H1 (cell line): ENCODE results near the gene PLD2. TPM values are rescaled to one million over a fixed set of nuclear protein-coding genes. Genes with fewer than 3 reads are reported as not detected.

ENCODE experiments used
- CHD7 ChIP-seq: fragments of 300-600 bp; sonication (generic); IDR thresholded peaks from 2 replicates; pipeline ENCODE4 v1.7.1; 2012; ENCODE audit warnings: low read length, moderate library complexity, mild to moderate bottlenecking, inconsistent platforms; ENCODE audit not compliant: insufficient replicate concordance
- SAP30 ChIP-seq: fragments of 300-600 bp; sonication (generic); IDR thresholded peaks from 2 replicates; pipeline ENCODE4 v1.7.1; 2012; ENCODE audit warnings: low read length, moderate library complexity, mild to moderate bottlenecking, inconsistent platforms; ENCODE audit not compliant: insufficient read depth, insufficient replicate concordance
- polyA plus RNA-seq, 7 experiments: library from polyadenylated mRNA; depleted of rRNA in 3 of 7; stranded (reverse) in 5 of 7; unstranded in 2 of 7; fragments of >200 nt in 5 of 7; fragments of 200-250 nt in 2 of 7; gene quantifications; 1 replicate in 5 of 7; 2 replicates in 1 of 7; 4 replicates in 1 of 7; pipeline versions ENCODE4 v1.2.1 to v1.2.3, GENCODE V29; 2011 to 2013; ENCODE audit warnings: missing spikeins in 2 of 7, mixed read lengths in 2 of 7
- total RNA-seq: library from RNA; stranded (reverse); fragmentation: NEBNext Ultra II Directional; extraction: Animal tissue kit (Norgen Biotek cat#: 25700); gene quantifications from 2 replicates; pipeline ENCODE4 v1.2.1, GENCODE V29; 2021
- TF ChIP-seq, protein P1 (sequence below): IDR thresholded peaks from 2 replicates; pipeline ENCODE4 v1.6.1; 2012; ENCODE audit warnings: inconsistent platforms

PLD2 gene
- total and polyA plus RNA-seq, 2 of the 8 experiments (the other 6 are each of a cell fraction or from before 2014, with no cell fraction given) = 44.3 to 48.4 TPM

DNA sequence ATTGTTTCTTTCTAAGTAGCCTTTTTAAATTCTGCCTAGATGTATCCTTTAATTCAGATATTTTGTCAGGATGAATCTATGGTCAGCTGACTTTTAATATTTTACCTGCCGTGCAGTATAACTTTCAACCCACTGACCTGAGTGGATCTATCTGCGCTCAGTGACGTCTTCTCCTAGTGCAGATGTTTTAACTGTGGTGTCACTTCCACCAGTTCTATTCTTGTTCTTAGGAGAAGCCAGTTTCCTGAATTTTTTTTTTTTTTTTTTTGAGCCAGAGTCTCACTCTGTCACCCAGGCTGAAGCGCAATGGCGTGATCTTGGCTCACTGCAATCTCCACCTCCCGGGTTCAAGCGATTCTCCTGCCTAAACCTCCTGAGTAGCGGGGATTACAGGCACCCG is 40.2 kb upstream of the PLD2 start (continued):
- TF ChIP-seq CHD7 = no peak
- no peak for TF ChIP-seq SAP30
- TF ChIP-seq, protein P1, sequence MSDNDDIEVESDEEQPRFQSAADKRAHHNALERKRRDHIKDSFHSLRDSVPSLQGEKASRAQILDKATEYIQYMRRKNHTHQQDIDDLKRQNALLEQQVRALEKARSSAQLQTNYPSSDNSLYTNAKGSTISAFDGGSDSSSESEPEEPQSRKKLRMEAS = no peak
- TF ChIP-seq, all 59 proteins: peak for 0
